ENCODE measurements around the gene CNIH1. TPM values are rescaled to one million over a fixed set of nuclear protein-coding genes. Genes with fewer than 3 reads are reported as not detected.

CNIH1 gene
- polyA plus RNA-seq, 1 of the 3 experiments (the other 2 are of a cell fraction), result 145 TPM

- TF ChIP-seq MAX (IDR thresholded peaks at IDR 0.05; ENCODE audit: low read depth) (no peak), FOXJ3 (CRISPR knock-in tag; IDR thresholded peaks at IDR 0.05) (no peak), CHD2 (IDR thresholded peaks at IDR 0.05; ENCODE audit: low read length, partially characterized antibody) (no peak), ZBTB33 (IDR thresholded peaks at IDR 0.05; ENCODE audit: borderline replicate concordance, low read depth) (no peak), TAF1 (IDR thresholded peaks at IDR 0.05; ENCODE audit: borderline replicate concordance, low read depth, low read length) (no peak), EZH2phosphoT487 (IDR thresholded peaks at IDR 0.05; ENCODE audit: borderline replicate concordance, low read depth) (no peak), IRF3 (IDR thresholded peaks at IDR 0.05; ENCODE audit: low read depth, low read length) (no peak), RFX5 (IDR thresholded peaks at IDR 0.05; ENCODE audit: low read length) (no peak), USF2 (IDR thresholded peaks at IDR 0.05; ENCODE audit: borderline replicate concordance, low read depth, low read length) (no peak), MXI1 (IDR thresholded peaks at IDR 0.05; ENCODE audit: low read depth, low read length) (no peak)
Observed at GRCh38 chr14:54435500-54435981, 5.6 kb downstream of the CNIH1 start (continued).

GRCh38 chr14:54428527-54428926, 12.6 kb downstream of the CNIH1 start:
- H3K4me1 ChIP-seq (ENCODE audit: control insufficient read depth in 1 of 2, insufficient read depth in 2 of 2, low read depth in 1 of 2, low read length in 1 of 2), result peaks cover 0 to 8% of the 10 kb centered on the region in 2 experiments; a peak in 1 of 4 replicates
- H3K27me3 ChIP-seq (ENCODE audit: insufficient read depth), result no peaks in the 10 kb centered on the region
- H3K4me3 ChIP-seq (ENCODE audit: low read depth in 2 of 2, low read length in 1 of 2), result no peak overlapping the region
- no peak for DNase-seq
- H3F3A ChIP-seq (replicated peaks; ENCODE audit: insufficient read depth), result peaks cover 2% of the 10 kb centered on the region
- no peak overlapping the region for H3K27ac ChIP-seq (ENCODE audit: low read depth in 2 of 2, low read length in 1 of 2)
- 97% methylated on average over 2 of the region's 2 CpGs for WGBS (ENCODE audit: low lambda C conversion rate)
- TF ChIP-seq SMC3 (IDR thresholded peaks at IDR 0.05; ENCODE audit: low read depth, low read length), result no peak
- TF ChIP-seq CHD2 (IDR thresholded peaks at IDR 0.05; ENCODE audit: low read length, partially characterized antibody), result no peak
- no peak for TF ChIP-seq MAX (IDR thresholded peaks at IDR 0.05; ENCODE audit: low read depth)
- no peak for TF ChIP-seq MEF2A (IDR thresholded peaks at IDR 0.05; ENCODE audit: borderline replicate concordance, low read depth)
- no peak for TF ChIP-seq USF1 (IDR thresholded peaks at IDR 0.05; ENCODE audit: borderline replicate concordance, low read depth)
- no peak for TF ChIP-seq FOXJ3 (CRISPR knock-in tag; IDR thresholded peaks at IDR 0.05)
- TF ChIP-seq PBX3 (IDR thresholded peaks at IDR 0.05), result no peak
- no peak for TF ChIP-seq SIN3A (IDR thresholded peaks at IDR 0.05; ENCODE audit: borderline replicate concordance, low read depth, low read length)
- no peak for TF ChIP-seq ZBTB33 (IDR thresholded peaks at IDR 0.05; ENCODE audit: borderline replicate concordance, low read depth)
- TF ChIP-seq TCF12 (IDR thresholded peaks at IDR 0.05), result no peak
- TF ChIP-seq ELF1 (IDR thresholded peaks at IDR 0.05), result no peak
- no peak for TF ChIP-seq IRF3 (IDR thresholded peaks at IDR 0.05; ENCODE audit: low read depth, low read length)
- no peak for TF ChIP-seq NFIC (IDR thresholded peaks at IDR 0.05; ENCODE audit: borderline replicate concordance)
- no peak for TF ChIP-seq RFX5 (IDR thresholded peaks at IDR 0.05; ENCODE audit: low read length)
- no peak for TF ChIP-seq POLR2AphosphoS5 (IDR thresholded peaks at IDR 0.05; ENCODE audit: low read depth, low read length)
- no peak for TF ChIP-seq NRF1 (IDR thresholded peaks at IDR 0.05; ENCODE audit: low read depth, low read length)
- POLR2A ChIA-PET, result no interaction called here
- no peaks in the 10 kb centered on the region for H3K9me3 ChIP-seq
- H4K20me1 ChIP-seq (ENCODE audit: insufficient read depth), result peaks cover 11% of the 10 kb centered on the region; the same call in 1 of the 2 replicates
- no peak overlapping the region for H3K4me2 ChIP-seq
- H3K9me2 ChIP-seq, result no peaks in the 10 kb centered on the region
- H3K79me2 ChIP-seq (ENCODE audit: insufficient read depth), result peaks cover 43% of the 10 kb centered on the region
- no peak overlapping the region for H2AFZ ChIP-seq (ENCODE audit: low read depth)
- no peak overlapping the region for H3K9ac ChIP-seq
- CTCF ChIA-PET, result interaction anchor here (2.3 kb wide), 1 partner anchor 25 kb away, joined by 6 read pairs; no protein-coding TSS in a partner anchor
- peaks cover 63 to 80% of the 10 kb centered on the region in 2 experiments for H3K36me3 ChIP-seq (replicated peaks in 1 of 2; ENCODE audit: control insufficient read depth in 1 of 2, insufficient read depth in 2 of 2, low read length in 1 of 2)
